Lower leg skin (tissue), 3 donors: ENCODE results near the gene FRMD7.

ENCODE experiments used
- POLR2A ChIP-seq, 2 donors: fragments of 450-650 bp; IDR thresholded peaks; one replicate each; pipeline ENCODE4 v1.6.1; 2016 to 2017; ENCODE audit warnings: antibody characterized with exemption in 2 of 2, mild to moderate bottlenecking in 1 of 2, moderate library complexity in 1 of 2
- TF ChIP-seq, protein P1 (sequence below), 3 donors: fragments of 450-650 bp; IDR thresholded peaks; one replicate each; pipeline ENCODE4 v1.5.1; 2016; ENCODE audit warnings: antibody characterized with exemption in 3 of 3, mild to moderate bottlenecking in 3 of 3, moderate library complexity in 2 of 3

GRCh38 chrX:132171881-132172280, 44.1 kb upstream of the FRMD7 start:
- TF ChIP-seq POLR2A (IDR thresholded peaks at IDR 0.05): no peak
- TF ChIP-seq, protein P1, sequence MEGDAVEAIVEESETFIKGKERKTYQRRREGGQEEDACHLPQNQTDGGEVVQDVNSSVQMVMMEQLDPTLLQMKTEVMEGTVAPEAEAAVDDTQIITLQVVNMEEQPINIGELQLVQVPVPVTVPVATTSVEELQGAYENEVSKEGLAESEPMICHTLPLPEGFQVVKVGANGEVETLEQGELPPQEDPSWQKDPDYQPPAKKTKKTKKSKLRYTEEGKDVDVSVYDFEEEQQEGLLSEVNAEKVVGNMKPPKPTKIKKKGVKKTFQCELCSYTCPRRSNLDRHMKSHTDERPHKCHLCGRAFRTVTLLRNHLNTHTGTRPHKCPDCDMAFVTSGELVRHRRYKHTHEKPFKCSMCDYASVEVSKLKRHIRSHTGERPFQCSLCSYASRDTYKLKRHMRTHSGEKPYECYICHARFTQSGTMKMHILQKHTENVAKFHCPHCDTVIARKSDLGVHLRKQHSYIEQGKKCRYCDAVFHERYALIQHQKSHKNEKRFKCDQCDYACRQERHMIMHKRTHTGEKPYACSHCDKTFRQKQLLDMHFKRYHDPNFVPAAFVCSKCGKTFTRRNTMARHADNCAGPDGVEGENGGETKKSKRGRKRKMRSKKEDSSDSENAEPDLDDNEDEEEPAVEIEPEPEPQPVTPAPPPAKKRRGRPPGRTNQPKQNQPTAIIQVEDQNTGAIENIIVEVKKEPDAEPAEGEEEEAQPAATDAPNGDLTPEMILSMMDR (IDR thresholded peaks at IDR 0.05): no peak
